ENCODE data around the gene VEPH1.

GRCh38 chr3:157529085-157529484 lies 25.9 kb upstream of the VEPH1 start:
- TF ChIP-seq CTCF (IDR thresholded peaks at IDR 0.05): no peak
- TF ChIP-seq TCF7L2 (IDR thresholded peaks at IDR 0.05; ENCODE audit: low read depth, low read length): no peak
- TF ChIP-seq POLR2AphosphoS5 (IDR thresholded peaks at IDR 0.05; ENCODE audit: low read depth, low read length): no peak
